Measurements from ENCODE around the gene GNB1.

DNA sequence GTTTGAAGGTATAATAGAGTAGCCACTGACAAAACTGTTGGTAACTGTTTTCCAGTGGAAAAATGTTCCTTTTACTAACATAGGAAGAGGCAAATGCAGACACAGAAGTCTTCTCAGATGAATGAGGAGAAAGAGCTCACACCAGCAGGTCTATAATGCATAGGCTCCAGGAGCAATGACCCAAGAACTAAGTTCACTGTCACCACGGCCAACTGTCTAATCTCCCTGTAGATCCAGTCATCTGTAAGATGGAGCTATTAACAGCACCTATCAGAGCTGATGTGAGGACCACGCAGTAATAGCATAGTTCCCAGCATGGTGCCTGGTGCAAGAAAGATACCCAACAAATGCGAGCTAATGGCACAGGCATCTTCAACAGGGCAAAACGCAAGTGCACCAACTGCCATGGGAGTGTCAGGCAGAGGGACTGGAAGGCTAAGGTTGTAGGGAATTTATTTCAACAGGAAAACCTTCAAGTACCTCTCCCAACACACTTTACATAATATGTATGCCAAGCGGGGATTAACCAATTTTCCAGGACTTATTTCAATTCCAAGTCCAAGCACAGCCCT lies 12.9 kb downstream of the GNB1 start:
- TF ChIP-seq, protein P1, sequence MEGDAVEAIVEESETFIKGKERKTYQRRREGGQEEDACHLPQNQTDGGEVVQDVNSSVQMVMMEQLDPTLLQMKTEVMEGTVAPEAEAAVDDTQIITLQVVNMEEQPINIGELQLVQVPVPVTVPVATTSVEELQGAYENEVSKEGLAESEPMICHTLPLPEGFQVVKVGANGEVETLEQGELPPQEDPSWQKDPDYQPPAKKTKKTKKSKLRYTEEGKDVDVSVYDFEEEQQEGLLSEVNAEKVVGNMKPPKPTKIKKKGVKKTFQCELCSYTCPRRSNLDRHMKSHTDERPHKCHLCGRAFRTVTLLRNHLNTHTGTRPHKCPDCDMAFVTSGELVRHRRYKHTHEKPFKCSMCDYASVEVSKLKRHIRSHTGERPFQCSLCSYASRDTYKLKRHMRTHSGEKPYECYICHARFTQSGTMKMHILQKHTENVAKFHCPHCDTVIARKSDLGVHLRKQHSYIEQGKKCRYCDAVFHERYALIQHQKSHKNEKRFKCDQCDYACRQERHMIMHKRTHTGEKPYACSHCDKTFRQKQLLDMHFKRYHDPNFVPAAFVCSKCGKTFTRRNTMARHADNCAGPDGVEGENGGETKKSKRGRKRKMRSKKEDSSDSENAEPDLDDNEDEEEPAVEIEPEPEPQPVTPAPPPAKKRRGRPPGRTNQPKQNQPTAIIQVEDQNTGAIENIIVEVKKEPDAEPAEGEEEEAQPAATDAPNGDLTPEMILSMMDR (IDR thresholded peaks at IDR 0.05), result no peak
- TF ChIP-seq POLR2A (IDR thresholded peaks at IDR 0.05), result no peak
